Kidney (tissue), 14 donors: ENCODE data around the gene TTC23. TPM values are rescaled to one million over a fixed set of nuclear protein-coding genes. Genes with fewer than 3 reads are reported as not detected.

Experiments
- DNase-seq, 5 donors: peaks; one replicate each; pipeline ENCODE4 v3.0.0-alpha.2; 2013 to 2020
- FAIRE-seq: peaks from 2 replicates; lab custom pipeline; 2012; peaks lifted over from hg19 to GRCh38; lab: Jason Lieb, UNC
- H3K27ac ChIP-seq, 2 donors: one replicate each; pipeline ENCODE4 v1.7.0; 2013; ENCODE audit warnings: low read depth in 2 of 2, low read length in 2 of 2, inconsistent platforms in 1 of 2
- H3K27me3 ChIP-seq: one replicate; pipeline ENCODE4 v1.7.1; 2013; ENCODE audit warnings: low read length, inconsistent platforms; ENCODE audit not compliant: control insufficient read depth, insufficient read depth
- H3K36me3 ChIP-seq, 3 donors: one replicate each; pipeline versions ENCODE4 v1.7.0 to v1.7.1; 2013; ENCODE audit warnings: low read length in 3 of 3, control low read depth in 1 of 3, inconsistent platforms in 1 of 3; ENCODE audit not compliant: insufficient read depth in 3 of 3, control insufficient read depth in 2 of 3
- H3K4me1 ChIP-seq, 3 donors: one replicate each; pipeline versions ENCODE4 v1.7.0 to v1.7.1; 2013; ENCODE audit warnings: low read length in 3 of 3, inconsistent platforms in 1 of 3, low read depth in 1 of 3; ENCODE audit not compliant: control insufficient read depth in 2 of 3, insufficient read depth in 2 of 3
- H3K4me3 ChIP-seq, 3 donors: one replicate each; pipeline versions ENCODE4 v1.7.0 to v1.8.1; 2013; ENCODE audit warnings: low read length in 3 of 3, control low read depth in 1 of 3, inconsistent platforms in 1 of 3
- H3K9ac ChIP-seq, 3 donors: one replicate each; pipeline versions ENCODE4 v1.7.0 to v1.7.1; 2013; ENCODE audit warnings: low read length in 3 of 3, control low read depth in 1 of 3, inconsistent platforms in 1 of 3
- H3K9me3 ChIP-seq, 3 donors: one replicate each; pipeline versions ENCODE4 v1.7.0 to v1.7.1; 2013; ENCODE audit warnings: low read length in 3 of 3, control low read depth in 1 of 3, inconsistent platforms in 1 of 3; ENCODE audit not compliant: control insufficient read depth in 2 of 3, insufficient read depth in 1 of 3
- intact Hi-C: fragments of 100-400 bp; cut with DNase I; formaldehyde crosslinking; loops from one replicate; pipeline ENCODE4 v1.11.1; 2022
- polyA plus RNA-seq: library from polyadenylated mRNA; stranded (reverse); fragments of 350-450 nt; fragmentation: Illumina TruSeq; extraction: RNeasy Lipid Tissue Mini Kit (QIAGEN cat#74804); gene quantifications from one replicate; pipeline ENCODE4 v1.2.3, GENCODE V29; 2014; ENCODE audit warnings: low read depth, low replicate concordance; ENCODE audit not compliant: insufficient read depth
- total RNA-seq: library from RNA; stranded (reverse); fragmentation: NEBNext Ultra II Directional; extraction: Animal tissue kit (Norgen Biotek cat#: 25700); gene quantifications from one replicate; pipeline ENCODE4 v1.2.1, GENCODE V29; 2021
- TF ChIP-seq, protein P1 (sequence below): IDR thresholded peaks from 3 replicates; pipeline ENCODE4 v1.5.1; 2012; ENCODE audit warnings: mild to moderate bottlenecking, moderate library complexity, borderline replicate concordance; ENCODE audit not compliant: insufficient read depth; ENCODE audit errors: extremely low read depth
- donor health status: control.
- donor health status: control.
- donor health status: control.
- donor health status: control.
- donor health status: control.
- donor health status: DM: yes; HTN: yes; CAD: no.
- donor health status: Normal renal cell carcinoma (clear cell type).

TTC23 gene
- total and polyA plus RNA-seq, 2 donors from 2014 or later: 11.2 to 23.6 TPM

DNA sequence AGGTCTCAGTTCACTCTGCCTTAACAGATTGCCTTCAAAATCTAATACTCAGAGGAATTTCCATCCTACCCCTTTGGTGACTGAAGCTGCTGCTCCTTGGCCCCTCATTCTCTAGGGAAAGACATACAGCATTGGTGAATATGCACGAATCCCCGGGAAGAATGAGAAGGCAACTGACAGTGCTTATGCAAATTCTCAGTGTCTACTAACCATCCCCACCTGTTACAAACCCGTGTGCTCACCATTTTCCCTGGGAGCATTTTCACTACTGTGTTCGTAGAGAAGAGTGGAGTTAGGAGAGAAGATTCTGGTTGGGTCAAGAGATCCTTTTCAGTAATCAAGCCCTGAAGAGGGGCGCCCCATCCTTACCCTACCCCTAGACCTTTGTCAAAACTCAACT, 106.8 kb downstream of the TTC23 start:
- intact Hi-C loops: no loop called here
- no peak for FAIRE-seq
- TF ChIP-seq, protein P1, sequence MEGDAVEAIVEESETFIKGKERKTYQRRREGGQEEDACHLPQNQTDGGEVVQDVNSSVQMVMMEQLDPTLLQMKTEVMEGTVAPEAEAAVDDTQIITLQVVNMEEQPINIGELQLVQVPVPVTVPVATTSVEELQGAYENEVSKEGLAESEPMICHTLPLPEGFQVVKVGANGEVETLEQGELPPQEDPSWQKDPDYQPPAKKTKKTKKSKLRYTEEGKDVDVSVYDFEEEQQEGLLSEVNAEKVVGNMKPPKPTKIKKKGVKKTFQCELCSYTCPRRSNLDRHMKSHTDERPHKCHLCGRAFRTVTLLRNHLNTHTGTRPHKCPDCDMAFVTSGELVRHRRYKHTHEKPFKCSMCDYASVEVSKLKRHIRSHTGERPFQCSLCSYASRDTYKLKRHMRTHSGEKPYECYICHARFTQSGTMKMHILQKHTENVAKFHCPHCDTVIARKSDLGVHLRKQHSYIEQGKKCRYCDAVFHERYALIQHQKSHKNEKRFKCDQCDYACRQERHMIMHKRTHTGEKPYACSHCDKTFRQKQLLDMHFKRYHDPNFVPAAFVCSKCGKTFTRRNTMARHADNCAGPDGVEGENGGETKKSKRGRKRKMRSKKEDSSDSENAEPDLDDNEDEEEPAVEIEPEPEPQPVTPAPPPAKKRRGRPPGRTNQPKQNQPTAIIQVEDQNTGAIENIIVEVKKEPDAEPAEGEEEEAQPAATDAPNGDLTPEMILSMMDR: no peak

GRCh38 chr15:99141943-99142342, 107.4 kb downstream of the TTC23 start:
- H3K27ac ChIP-seq: no peak overlapping the region
- intact Hi-C loops: no loop called here
- no peak overlapping the region for H3K4me3 ChIP-seq
- TF ChIP-seq, protein P1: no peak
- no peaks in the 10 kb centered on the region for H3K4me1 ChIP-seq
- H3K36me3 ChIP-seq: peaks cover 0 to 3% (median 2%) of the 10 kb centered on the region in 3 donors
- H3K9ac ChIP-seq: no peak overlapping the region
- DNase-seq (no peak), FAIRE-seq (no peak)
- no peaks in the 10 kb centered on the region for H3K27me3 ChIP-seq
- H3K9me3 ChIP-seq: no peaks in the 10 kb centered on the region

More for the DNA sequence above, 106.8 kb downstream of the TTC23 start:
- DNase-seq: no peak
- H3K36me3 ChIP-seq: peaks cover 0 to 3% (median 0%) of the 10 kb centered on the region in 3 donors
- H3K27ac ChIP-seq: no peak overlapping the region
- H3K27me3 ChIP-seq: no peaks in the 10 kb centered on the region
- H3K9ac ChIP-seq: no peak overlapping the region
- H3K9me3 ChIP-seq: no peaks in the 10 kb centered on the region
- H3K4me1 ChIP-seq: no peaks in the 10 kb centered on the region
- H3K4me3 ChIP-seq: no peak overlapping the region

GRCh38 chr15:99140590-99140989, 108.8 kb downstream of the TTC23 start:
- Histone ChIP-seq H3K9ac (no peak overlapping the region), H3K4me1 (no peaks in the 10 kb centered on the region), H3K36me3 (peaks cover 0 to 7% (median 3%) of the 10 kb centered on the region in 3 donors), H3K27me3 (no peaks in the 10 kb centered on the region), H3K9me3 (no peaks in the 10 kb centered on the region), H3K4me3 (no peak overlapping the region), H3K27ac (no peak overlapping the region)
- TF ChIP-seq, protein P1: no peak
- FAIRE-seq (no peak), DNase-seq (no peak)
- intact Hi-C loops: no loop called here

GRCh38 chr15:99139276-99139675, 110.1 kb downstream of the TTC23 start:
- intact Hi-C loops: no loop called here
- FAIRE-seq: no peak

More at GRCh38 chr15:99139276-99139675, 110.1 kb downstream of the TTC23 start:
- Histone ChIP-seq H3K9ac (no peak overlapping the region), H3K27me3 (no peaks in the 10 kb centered on the region), H3K4me3 (no peak overlapping the region), H3K36me3 (peaks cover 0 to 7% (median 3%) of the 10 kb centered on the region in 3 donors), H3K4me1 (no peaks in the 10 kb centered on the region), H3K9me3 (no peaks in the 10 kb centered on the region), H3K27ac (no peak overlapping the region)
- TF ChIP-seq, protein P1: no peak
- DNase-seq: no peak
